HEK293 (cell line): ENCODE measurements around the gene PALD1.

Experiments
- KLF7 ChIP-seq: fragments of 450-650 bp; formaldehyde crosslinking; IDR thresholded peaks from 2 replicates; pipeline ENCODE4 v1.5.1; 2016; ENCODE audit warnings: missing biosample characterization, missing genetic modification characterization, borderline replicate concordance
- RBAK ChIP-seq: fragments of 450-650 bp; formaldehyde crosslinking; IDR thresholded peaks from 2 replicates; pipeline ENCODE4 v1.5.1; 2016; ENCODE audit warnings: missing biosample characterization, missing genetic modification characterization

GRCh38 chr10:70433581-70434280, 44.8 kb upstream of the PALD1 start:
- TF ChIP-seq KLF7 (tag by site-specific recombination) (no peak), RBAK (no peak)
